ENCODE data around the gene GRPEL1. TPM values are rescaled to one million over a fixed set of nuclear protein-coding genes. Genes with fewer than 3 reads are reported as not detected.

The GRPEL1 gene
- total and polyA plus RNA-seq, 2 experiments from 2014 or later: 27.4 to 112 TPM

DNA sequence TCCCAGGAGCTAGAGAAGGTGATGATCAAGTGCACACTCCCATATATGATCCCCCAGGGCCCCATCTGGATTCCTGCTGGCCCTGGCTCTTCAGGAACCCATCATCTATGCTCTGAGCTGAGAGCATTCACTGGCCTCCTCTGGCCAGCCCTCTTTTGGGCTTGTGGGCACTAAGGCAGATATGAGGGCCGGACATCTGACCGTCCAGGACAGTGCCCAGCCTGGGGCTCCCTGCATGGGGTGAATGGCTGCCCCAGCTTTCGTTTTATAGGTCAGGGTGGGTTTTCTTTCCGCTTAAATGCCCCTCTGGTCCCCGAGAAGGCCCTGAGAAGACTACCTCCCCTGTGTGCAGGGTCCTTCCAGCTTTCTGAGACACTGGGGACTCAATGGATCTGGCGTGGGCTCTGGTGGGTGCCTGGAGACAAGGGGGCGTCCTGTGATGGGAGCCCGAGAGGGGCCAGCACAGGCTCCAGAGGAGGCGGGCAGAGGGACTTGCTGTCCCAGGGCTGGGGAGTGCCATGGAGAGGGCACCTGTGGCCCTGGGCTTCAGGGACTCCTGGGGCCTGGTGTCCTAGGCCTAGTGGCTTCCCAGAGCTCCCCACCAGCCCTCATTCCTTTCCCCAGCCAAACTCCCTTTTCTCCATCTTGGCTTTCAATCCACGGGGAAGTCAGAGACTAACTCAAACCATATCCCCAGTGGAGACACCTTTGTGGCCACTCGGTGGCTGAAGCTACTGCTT, 39.5 kb upstream of the GRPEL1 start:
- no peak overlapping the region for H2AFZ ChIP-seq
- Mint-ChIP-seq H3K36me3 (ENCODE audit: low read depth) (no peaks in the 10 kb centered on the region), H3K9me3 (no peaks in the 10 kb centered on the region; the same call in 2 of the 3 replicates), H3K27ac (no peak overlapping the region), H3K4me1 (peaks cover 9% of the 10 kb centered on the region; the same call in 2 of the 3 replicates), H3K4me3 (no peak overlapping the region), H3K27me3 (ENCODE audit: insufficient read depth, low read depth, poor library complexity) (peaks cover 28% of the 10 kb centered on the region)
- no peaks in the 10 kb centered on the region for H3K36me3 ChIP-seq (ENCODE audit: insufficient read depth)
- no peak for ATAC-seq
- no peaks in the 10 kb centered on the region for H3K79me2 ChIP-seq (replicated peaks; ENCODE audit: insufficient read depth)
- H4K20me1 ChIP-seq (replicated peaks; ENCODE audit: insufficient read depth): no peaks in the 10 kb centered on the region
- TF ChIP-seq ZNF114 (CRISPR knock-in tag; IDR thresholded peaks at IDR 0.05) (no peak), CREB1 (CRISPR knock-in tag; IDR thresholded peaks at IDR 0.05; ENCODE audit: low read depth) (no peak), REST (IDR thresholded peaks at IDR 0.05; ENCODE audit: unreplicated experiment) (no peak), JUNB (IDR thresholded peaks at IDR 0.05; ENCODE audit: unreplicated experiment) (no peak), NANOG (IDR thresholded peaks at IDR 0.05; ENCODE audit: borderline replicate concordance) (no peak), CTCF (conservative IDR thresholded peaks at IDR 0.05; ENCODE audit: low read depth in 2 of 2) (no peak), ZNF462 (CRISPR knock-in tag; IDR thresholded peaks at IDR 0.05) (no peak), EZH2 (IDR thresholded peaks at IDR 0.05; ENCODE audit: low read depth, unreplicated experiment) (no peak), EZH2phosphoT487 (IDR thresholded peaks at IDR 0.05; ENCODE audit: unreplicated experiment) (no peak), ZNF331 (CRISPR knock-in tag; IDR thresholded peaks at IDR 0.05; ENCODE audit: low read depth) (no peak), STAT1 (IDR thresholded peaks at IDR 0.05; ENCODE audit: unreplicated experiment) (no peak), POLR2AphosphoS5 (IDR thresholded peaks at IDR 0.05; ENCODE audit: low read depth) (no peak)
- TF ChIP-seq, protein P1, sequence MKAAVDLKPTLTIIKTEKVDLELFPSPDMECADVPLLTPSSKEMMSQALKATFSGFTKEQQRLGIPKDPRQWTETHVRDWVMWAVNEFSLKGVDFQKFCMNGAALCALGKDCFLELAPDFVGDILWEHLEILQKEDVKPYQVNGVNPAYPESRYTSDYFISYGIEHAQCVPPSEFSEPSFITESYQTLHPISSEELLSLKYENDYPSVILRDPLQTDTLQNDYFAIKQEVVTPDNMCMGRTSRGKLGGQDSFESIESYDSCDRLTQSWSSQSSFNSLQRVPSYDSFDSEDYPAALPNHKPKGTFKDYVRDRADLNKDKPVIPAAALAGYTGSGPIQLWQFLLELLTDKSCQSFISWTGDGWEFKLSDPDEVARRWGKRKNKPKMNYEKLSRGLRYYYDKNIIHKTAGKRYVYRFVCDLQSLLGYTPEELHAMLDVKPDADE (IDR thresholded peaks at IDR 0.05): no peak
- H3F3A ChIP-seq (replicated peaks; ENCODE audit: low read depth): 0 out of 2 replicates have a peak, but pooled peaks cover under 1% of the 10 kb centered on the region
- H3K4me2 ChIP-seq: no peak overlapping the region
- H3K27ac ChIP-seq (ENCODE audit: low read depth): no peak overlapping the region
- no peak overlapping the region for H3K4me3 ChIP-seq
- H3K27me3 ChIP-seq (ENCODE audit: insufficient read depth): peaks cover 17% of the 10 kb centered on the region
- H3K4me1 ChIP-seq (ENCODE audit: insufficient read depth): peaks cover 7% of the 10 kb centered on the region; the same call in 1 of the 2 replicates
- no peaks in the 10 kb centered on the region for H3K9me2 ChIP-seq (ENCODE audit: insufficient read depth)
- no peak for DNase-seq (ENCODE audit: low spot score)
